H1 (cell line): ENCODE data around the gene FHIT. TPM values are rescaled to one million over a fixed set of nuclear protein-coding genes. Genes with fewer than 3 reads are reported as not detected.

Experiments used
- CTCF ChIA-PET: fragments of 300-600 bp; sonication (Branson Sonifier 250); formaldehyde crosslinking; loops from one replicate; lab custom pipeline; 2021; ENCODE audit not compliant: partially characterized antibody; lab: Charles Lee
- POLR2A ChIA-PET: fragments of 300-600 bp; sonication (Branson Sonifier 250); formaldehyde crosslinking; loops from one replicate; lab custom pipeline; 2021; ENCODE audit warnings: inconsistent platforms; ENCODE audit not compliant: partially characterized antibody; lab: Charles Lee
- DNase-seq, 2 experiments: peaks; one replicate each; pipeline versions ENCODE4 v3.0.0 to v3.0.0-alpha.2; 2010 to 2022; ENCODE audit warnings: low spot score in 2 of 2, low read depth in 1 of 2, mixed read lengths in 1 of 2
- FAIRE-seq: peaks from 2 replicates; lab custom pipeline; 2011; peaks lifted over from hg19 to GRCh38; lab: Jason Lieb, UNC
- H2AFZ ChIP-seq: 2 replicates; pipeline ENCODE4 v1.8.1; 2012; ENCODE audit warnings: low read length, inconsistent platforms
- H2AK5ac ChIP-seq: 2 replicates; pipeline ENCODE4 v1.6.1; 2013; ENCODE audit warnings: low read depth, low read length
- H2BK120ac ChIP-seq: replicated peaks from 2 replicates; pipeline ENCODE3; 2013; ENCODE audit warnings: low read depth, low read length, inconsistent platforms
- H2BK12ac ChIP-seq: 2 replicates; pipeline ENCODE4 v1.6.1; 2013; ENCODE audit warnings: low read depth, low read length
- H2BK15ac ChIP-seq: 2 replicates; pipeline ENCODE4 v1.6.1; 2013; ENCODE audit warnings: low read length
- H2BK20ac ChIP-seq: 2 replicates; pipeline ENCODE4 v1.6.1; 2013; ENCODE audit warnings: low read length
- H2BK5ac ChIP-seq: 2 replicates; pipeline ENCODE4 v1.6.1; 2013; ENCODE audit warnings: low read depth, low read length
- H3K14ac ChIP-seq: 2 replicates; pipeline ENCODE4 v1.6.1; 2013; ENCODE audit warnings: inconsistent platforms; ENCODE audit not compliant: insufficient read length
- H3K18ac ChIP-seq: 2 replicates; pipeline ENCODE4 v1.6.1; 2013; ENCODE audit warnings: low read length; ENCODE audit errors: extremely low read depth
- H3K23ac ChIP-seq: 2 replicates; pipeline ENCODE4 v1.6.1; 2013; ENCODE audit warnings: inconsistent platforms; ENCODE audit not compliant: insufficient read length
- H3K23me2 ChIP-seq: 2 replicates; pipeline ENCODE4 v1.6.1; 2013; ENCODE audit warnings: low read depth, low read length
- H3K27ac ChIP-seq: 2 replicates; pipeline ENCODE4 v1.6.1; 2011; ENCODE audit warnings: low read depth, low read length, inconsistent platforms
- H3K27me3 ChIP-seq, 4 experiments: replicated peaks in 1 of 4; 1 replicate in 1 of 4; 2 replicates in 3 of 4; pipeline versions ENCODE4 v1.6.1 to v1.8.1; 2011 to 2013; ENCODE audit warnings: low read length in 3 of 4, mild to moderate bottlenecking in 3 of 4, inconsistent platforms in 2 of 4, mixed read lengths in 2 of 4, moderate library complexity in 1 of 4; ENCODE audit not compliant: control insufficient read depth in 3 of 4, insufficient read depth in 3 of 4; ENCODE audit errors: extremely low read depth in 1 of 4
- H3K36me3 ChIP-seq, 4 experiments: 2 replicates each; pipeline versions ENCODE4 v1.6.1 to v1.8.1; 2011 to 2013; ENCODE audit warnings: mild to moderate bottlenecking in 4 of 4, low read length in 3 of 4, moderate library complexity in 2 of 4, control low read depth in 1 of 4, inconsistent platforms in 1 of 4; ENCODE audit not compliant: insufficient read depth in 4 of 4, control insufficient read depth in 2 of 4
- H3K4ac ChIP-seq: replicated peaks from 2 replicates; pipeline ENCODE3; 2013; ENCODE audit warnings: low read length, low read depth, mixed read lengths, inconsistent platforms; ENCODE audit not compliant: insufficient read length
- H3K4me1 ChIP-seq, 4 experiments: replicated peaks in 1 of 4; 1 replicate in 1 of 4; 2 replicates in 3 of 4; pipeline versions ENCODE4 v1.6.1 to v1.8.1; 2011 to 2013; ENCODE audit warnings: low read length in 3 of 4, inconsistent platforms in 2 of 4, mixed read lengths in 1 of 4; ENCODE audit not compliant: insufficient read depth in 4 of 4, control insufficient read depth in 3 of 4
- H3K4me2 ChIP-seq, 2 experiments: 2 replicates each; pipeline versions ENCODE4 v1.6.1 to v1.8.1; 2011 to 2013; ENCODE audit warnings: low read depth in 2 of 2, low read length in 2 of 2, control low read depth in 1 of 2, inconsistent platforms in 1 of 2, mild to moderate bottlenecking in 1 of 2; ENCODE audit not compliant: insufficient read depth in 1 of 2
- H3K4me3 ChIP-seq, 4 experiments: fragments of 200-600, 300-600 bp in 1 of 4; sonication (generic), shearing (Covaris generic), sonication (Bioruptor Twin) in 1 of 4; 2 replicates each; pipeline versions ENCODE4 v1.5.1 to v1.8.1; 2011 to 2016; ENCODE audit warnings: low read length in 4 of 4, low read depth in 3 of 4, control low read depth in 2 of 4, inconsistent platforms in 2 of 4, mild to moderate bottlenecking in 2 of 4, mixed read lengths in 1 of 4, moderate library complexity in 1 of 4; ENCODE audit not compliant: insufficient read depth in 2 of 4; ENCODE audit errors: extremely low read depth in 1 of 4
- H3K56ac ChIP-seq: replicated peaks from 2 replicates; pipeline ENCODE3; 2013; ENCODE audit warnings: low read depth, mild to moderate bottlenecking, mixed read lengths, low read length, inconsistent platforms; ENCODE audit not compliant: insufficient read length
- H3K79me1 ChIP-seq: 2 replicates; pipeline ENCODE4 v1.6.1; 2013; ENCODE audit warnings: low read depth, low read length, control low read depth
- H3K79me2 ChIP-seq, 2 experiments: 2 replicates each; pipeline versions ENCODE4 v1.6.1 to v1.8.1; 2012 to 2013; ENCODE audit warnings: low read length in 2 of 2, mild to moderate bottlenecking in 2 of 2, inconsistent platforms in 1 of 2; ENCODE audit not compliant: insufficient read depth in 2 of 2, control insufficient read depth in 1 of 2
- H3K9ac ChIP-seq, 4 experiments: replicated peaks in 1 of 4; 1 replicate in 1 of 4; 2 replicates in 3 of 4; pipeline versions ENCODE4 v1.6.1 to v1.8.1; 2011 to 2013; ENCODE audit warnings: low read depth in 3 of 4, low read length in 3 of 4, control low read depth in 2 of 4, mild to moderate bottlenecking in 2 of 4, moderate library complexity in 2 of 4, inconsistent platforms in 1 of 4; ENCODE audit errors: extremely low read depth in 1 of 4
- H3K9me3 ChIP-seq, 2 experiments: 2 replicates each; pipeline versions ENCODE4 v1.6.1 to v1.8.1; 2012 to 2013; ENCODE audit warnings: mild to moderate bottlenecking in 2 of 2, moderate library complexity in 2 of 2, control low read depth in 1 of 2, inconsistent platforms in 1 of 2, low read depth in 1 of 2, low read length in 1 of 2, mixed read lengths in 1 of 2; ENCODE audit not compliant: insufficient read depth in 2 of 2
- H4K20me1 ChIP-seq, 2 experiments: replicated peaks in 1 of 2; 2 replicates each; pipeline versions ENCODE3 to v1.8.1; 2011 to 2013; ENCODE audit warnings: inconsistent platforms in 2 of 2, low read length in 2 of 2, mild to moderate bottlenecking in 1 of 2; ENCODE audit not compliant: insufficient read depth in 2 of 2, control insufficient read depth in 1 of 2
- H4K5ac ChIP-seq: 2 replicates; pipeline ENCODE4 v1.6.1; 2013; ENCODE audit warnings: low read length, low read depth, mixed read lengths, inconsistent platforms; ENCODE audit not compliant: insufficient read length
- H4K8ac ChIP-seq: 2 replicates; pipeline ENCODE4 v1.8.0; 2013; ENCODE audit warnings: mild to moderate bottlenecking, moderate library complexity, low read length, inconsistent platforms; ENCODE audit not compliant: insufficient read depth; ENCODE audit errors: extremely low read depth
- H4K91ac ChIP-seq: replicated peaks from 2 replicates; pipeline ENCODE3; 2013; ENCODE audit warnings: low read length, mixed read lengths, inconsistent platforms; ENCODE audit not compliant: insufficient read length
- EP300 ChIP-seq, 2 experiments: IDR thresholded peaks; 1 replicate in 1 of 2; 2 replicates in 1 of 2; pipeline ENCODE4 v1.6.1; 2011 to 2012; ENCODE audit warnings: low read depth in 2 of 2, low read length in 2 of 2, mild to moderate bottlenecking in 2 of 2, borderline replicate concordance in 1 of 2, inconsistent platforms in 1 of 2, moderate library complexity in 1 of 2
- EZH2 ChIP-seq: fragments of 200-600 bp; sonication (generic); IDR thresholded peaks from 2 replicates; pipeline ENCODE4 v1.7.1; 2012; ENCODE audit warnings: low read depth, mild to moderate bottlenecking, moderate library complexity, low read length, inconsistent platforms; ENCODE audit not compliant: severe bottlenecking
- HDAC2 ChIP-seq, 2 experiments: fragments of 300-600 bp in 1 of 2; sonication (generic) in 1 of 2; IDR thresholded peaks; 2 replicates each; pipeline ENCODE4 v1.6.1; 2011 to 2012; ENCODE audit warnings: low read depth in 2 of 2, low read length in 2 of 2, mild to moderate bottlenecking in 2 of 2, moderate library complexity in 2 of 2, borderline replicate concordance in 1 of 2, inconsistent platforms in 1 of 2
- JUND ChIP-seq: IDR thresholded peaks from 2 replicates; pipeline ENCODE4 v1.6.1; 2011; ENCODE audit warnings: mild to moderate bottlenecking, improper control_type of control experiment, low read length
- NANOG ChIP-seq: IDR thresholded peaks from 2 replicates; pipeline ENCODE4 v1.6.1; 2011; ENCODE audit warnings: low read length, low read depth, mild to moderate bottlenecking, inconsistent platforms; ENCODE audit not compliant: insufficient read depth, poor library complexity, severe bottlenecking
- NRF1 ChIP-seq: IDR thresholded peaks from 2 replicates; pipeline ENCODE4 v1.6.1; 2011; ENCODE audit warnings: mild to moderate bottlenecking, low read depth, low read length, improper control_type of control experiment
- RBBP5 ChIP-seq: IDR thresholded peaks from 2 replicates; pipeline ENCODE4 v1.7.1; 2012; ENCODE audit warnings: low read depth, mild to moderate bottlenecking, inconsistent platforms, low read length, moderate library complexity, borderline replicate concordance
- RXRA ChIP-seq: IDR thresholded peaks from 2 replicates; pipeline ENCODE4 v1.6.1; 2011; ENCODE audit warnings: low read depth, mild to moderate bottlenecking, low read length, moderate library complexity; ENCODE audit not compliant: insufficient read depth
- SRF ChIP-seq: IDR thresholded peaks from 2 replicates; pipeline ENCODE4 v1.6.1; 2011; ENCODE audit warnings: mild to moderate bottlenecking, low read depth, low read length, moderate library complexity
- ZNF274 ChIP-seq: IDR thresholded peaks from 2 replicates; pipeline ENCODE4 v1.7.0; 2012; ENCODE audit warnings: low read length, borderline replicate concordance; ENCODE audit errors: extremely low read depth
- WGBS, 2 experiments: shearing (Covaris generic) in 1 of 2; methylation state at CpG; one replicate each; pipeline versions ENCODE4 v1.1.6 to v1.1.7; 2013 to 2015; ENCODE audit warnings: low lambda C conversion rate in 2 of 2, mixed read lengths in 2 of 2, inconsistent platforms in 1 of 2, low coverage in 1 of 2, missing lambda C conversion rate in 1 of 2; ENCODE audit not compliant: insufficient replicate concordance in 2 of 2, insufficient coverage in 1 of 2, insufficient read length in 1 of 2; ENCODE audit errors: extremely low coverage in 1 of 2, missing lambda C conversion rate in 1 of 2; 5-methylcytosine and 5-hydroxymethylcytosine counted together
- polyA plus RNA-seq, 7 experiments: library from polyadenylated mRNA; depleted of rRNA in 3 of 7; stranded (reverse) in 5 of 7; unstranded in 2 of 7; fragments of >200 nt in 5 of 7; fragments of 200-250 nt in 2 of 7; gene quantifications; 1 replicate in 5 of 7; 2 replicates in 1 of 7; 4 replicates in 1 of 7; pipeline versions ENCODE4 v1.2.1 to v1.2.3, GENCODE V29; 2011 to 2013; ENCODE audit warnings: missing spikeins in 2 of 7, mixed read lengths in 2 of 7
- total RNA-seq: library from RNA; stranded (reverse); fragmentation: NEBNext Ultra II Directional; extraction: Animal tissue kit (Norgen Biotek cat#: 25700); gene quantifications from 2 replicates; pipeline ENCODE4 v1.2.1, GENCODE V29; 2021
- TF ChIP-seq, protein P1 (sequence below): IDR thresholded peaks from 2 replicates; pipeline ENCODE4 v1.6.1; 2011; ENCODE audit warnings: low read depth, mild to moderate bottlenecking, low read length; ENCODE audit not compliant: insufficient read depth
- TF ChIP-seq, protein P2 (sequence below): IDR thresholded peaks from 2 replicates; pipeline ENCODE4 v1.6.1; 2012; ENCODE audit warnings: inconsistent platforms

FHIT gene
- total and polyA plus RNA-seq, 2 of the 8 experiments (the other 6 are each of a cell fraction or from before 2014, with no cell fraction given) = 1.2 to 3.2 TPM

DNA sequence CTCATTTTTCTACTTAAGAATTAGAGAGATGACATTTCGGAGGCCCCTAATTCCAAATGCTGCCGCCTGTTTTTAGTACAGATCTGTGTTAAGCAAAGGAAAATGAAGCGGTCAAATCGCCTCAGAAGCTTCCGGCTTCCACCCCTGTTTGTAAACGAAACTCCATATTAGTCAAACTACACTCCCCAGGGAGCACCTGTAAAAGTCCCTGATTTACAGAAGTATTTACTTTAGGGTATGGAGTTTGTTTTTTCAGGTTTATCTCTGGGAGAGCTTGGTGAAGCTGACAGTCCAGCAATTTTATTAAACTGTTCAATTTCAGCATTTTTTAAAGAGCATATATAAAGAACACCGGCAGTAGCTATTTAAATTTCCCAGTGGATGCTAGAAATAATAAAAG is 319.8 kb downstream of the FHIT start:
- H3K27ac ChIP-seq = no peak overlapping the region
- no peaks in the 10 kb centered on the region for H3K4me1 ChIP-seq
- H2AFZ ChIP-seq = no peak overlapping the region
- ChIA-PET POLR2A (no interaction called here), CTCF (interaction anchor here (1.7 kb wide), 1 partner anchor 77 kb away, joined by 3 read pairs; no protein-coding TSS in a partner anchor)
- H2BK15ac ChIP-seq = no peak overlapping the region
- no peak overlapping the region for H4K91ac ChIP-seq
- no peaks in the 10 kb centered on the region for H3K79me1 ChIP-seq
- no peak overlapping the region for H4K5ac ChIP-seq
- no peak overlapping the region for H3K18ac ChIP-seq
- no peak for DNase-seq
- H3K14ac ChIP-seq = no peak overlapping the region
- H4K20me1 ChIP-seq = no peaks in the 10 kb centered on the region
- no peak overlapping the region for H4K8ac ChIP-seq
- FAIRE-seq = no peak
- H3K79me2 ChIP-seq = no peaks in the 10 kb centered on the region
- no peak overlapping the region for H2BK12ac ChIP-seq
- H3K4me3 ChIP-seq = no peak overlapping the region
- H3K27me3 ChIP-seq = no peaks in the 10 kb centered on the region
- no peak overlapping the region for H3K23ac ChIP-seq
- no peak overlapping the region for H3K4me2 ChIP-seq
- H2BK20ac ChIP-seq = no peak overlapping the region
- H3K9ac ChIP-seq = no peak overlapping the region
- H3K4ac ChIP-seq = no peak overlapping the region
- no peak overlapping the region for H3K56ac ChIP-seq
- peaks cover 0 to 11% of the 10 kb centered on the region in 2 experiments; a peak in 2 of 4 replicates for H3K9me3 ChIP-seq
- no peaks in the 10 kb centered on the region; a peak in 1 of 8 replicates for H3K36me3 ChIP-seq
- no peak overlapping the region for H2AK5ac ChIP-seq
- WGBS, 2 experiments = 90% methylated on average over 7 of the region's 7 CpGs; no CpG with 5 or more reads in 1 of the 2 experiments
- H2BK5ac ChIP-seq = no peak overlapping the region
- H2BK120ac ChIP-seq = no peak overlapping the region
- H3K23me2 ChIP-seq = no peaks in the 10 kb centered on the region
- TF ChIP-seq NANOG (no peak), EP300 (IDR thresholded peaks at IDR 0.05; ENCODE audit: borderline replicate concordance in 1 of 2, low read depth in 2 of 2, low read length in 2 of 2) (no peak), RBBP5 (no peak), JUND (no peak), ZNF274 (no peak), HDAC2 (IDR thresholded peaks at IDR 0.05; ENCODE audit: borderline replicate concordance in 1 of 2, low read depth in 2 of 2, low read length in 2 of 2) (no peak), EZH2 (no peak), NRF1 (no peak), SRF (no peak), RXRA (no peak)
- TF ChIP-seq, protein P1, sequence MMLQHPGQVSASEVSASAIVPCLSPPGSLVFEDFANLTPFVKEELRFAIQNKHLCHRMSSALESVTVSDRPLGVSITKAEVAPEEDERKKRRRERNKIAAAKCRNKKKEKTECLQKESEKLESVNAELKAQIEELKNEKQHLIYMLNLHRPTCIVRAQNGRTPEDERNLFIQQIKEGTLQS = no peak
- TF ChIP-seq, protein P2, sequence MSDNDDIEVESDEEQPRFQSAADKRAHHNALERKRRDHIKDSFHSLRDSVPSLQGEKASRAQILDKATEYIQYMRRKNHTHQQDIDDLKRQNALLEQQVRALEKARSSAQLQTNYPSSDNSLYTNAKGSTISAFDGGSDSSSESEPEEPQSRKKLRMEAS = no peak
